GM19452 (cell line): Measurements from ENCODE around the gene NUP98.
"Not testable (repeated sequence)": the region's sequence is repeated elsewhere in the genome, so short reads cannot be mapped to it uniquely, and the experiment has no call there.

ENCODE experiments used
- ATAC-seq: cut with Tn5 transposase; IDR thresholded peaks from one replicate; pipeline ENCODE4 v1.9.1; 2021; ENCODE audit not compliant: unreplicated experiment

Gene NUP98

DNA sequence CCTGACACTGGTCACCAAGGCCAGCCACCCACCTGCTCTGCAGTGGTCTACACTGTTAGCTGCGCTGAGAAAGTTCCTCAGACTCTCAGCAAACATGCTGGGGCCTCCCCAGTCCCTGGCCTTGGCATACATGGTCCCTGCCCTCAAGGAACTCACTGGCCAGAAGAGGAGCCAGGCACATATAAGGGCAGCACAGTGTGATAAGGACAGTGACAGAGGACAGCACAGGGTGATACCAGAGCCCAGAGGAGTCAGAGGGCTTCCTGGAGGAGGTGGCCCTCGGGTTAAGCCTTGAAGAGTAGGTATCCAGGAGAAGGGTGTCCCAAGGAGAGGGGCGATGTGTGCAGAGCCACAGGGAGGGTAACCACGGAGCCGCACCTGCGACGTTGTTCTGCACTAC is 151.8 kb downstream of the NUP98 start:
- no peak for ATAC-seq

DNA sequence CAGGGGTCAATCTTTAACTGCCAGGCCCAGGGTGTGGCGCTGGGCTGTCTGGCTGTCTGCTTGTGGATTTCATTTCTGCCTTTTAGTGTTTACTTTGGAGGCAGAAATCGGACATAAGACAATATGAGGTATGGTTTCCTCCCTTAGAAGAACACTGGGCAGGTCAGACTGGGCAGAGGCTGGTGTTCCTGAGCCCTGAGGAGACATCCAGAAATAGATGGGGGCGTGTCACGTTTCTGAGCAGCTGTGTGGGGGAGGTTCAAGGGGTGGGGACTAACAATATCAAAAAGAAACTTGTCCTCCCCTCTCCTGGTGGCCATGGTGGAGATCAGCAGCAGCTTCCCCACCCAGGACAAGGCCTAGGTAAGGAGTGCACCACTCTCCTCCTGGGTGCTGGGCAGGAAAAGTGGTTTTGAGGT is 152.5 kb downstream of the NUP98 start, which contains the start of gene ART1:
TSS of gene ART1 (plus strand) at position 312 of the 419 bp plus-strand sequence. CDS start 14,086 bp downstream, outside the sequence.
- no peak for ATAC-seq

GRCh38 chr11:3643102-3643546 is 154.2 kb downstream of the NUP98 start:
- not testable (repeated sequence) for ATAC-seq

DNA sequence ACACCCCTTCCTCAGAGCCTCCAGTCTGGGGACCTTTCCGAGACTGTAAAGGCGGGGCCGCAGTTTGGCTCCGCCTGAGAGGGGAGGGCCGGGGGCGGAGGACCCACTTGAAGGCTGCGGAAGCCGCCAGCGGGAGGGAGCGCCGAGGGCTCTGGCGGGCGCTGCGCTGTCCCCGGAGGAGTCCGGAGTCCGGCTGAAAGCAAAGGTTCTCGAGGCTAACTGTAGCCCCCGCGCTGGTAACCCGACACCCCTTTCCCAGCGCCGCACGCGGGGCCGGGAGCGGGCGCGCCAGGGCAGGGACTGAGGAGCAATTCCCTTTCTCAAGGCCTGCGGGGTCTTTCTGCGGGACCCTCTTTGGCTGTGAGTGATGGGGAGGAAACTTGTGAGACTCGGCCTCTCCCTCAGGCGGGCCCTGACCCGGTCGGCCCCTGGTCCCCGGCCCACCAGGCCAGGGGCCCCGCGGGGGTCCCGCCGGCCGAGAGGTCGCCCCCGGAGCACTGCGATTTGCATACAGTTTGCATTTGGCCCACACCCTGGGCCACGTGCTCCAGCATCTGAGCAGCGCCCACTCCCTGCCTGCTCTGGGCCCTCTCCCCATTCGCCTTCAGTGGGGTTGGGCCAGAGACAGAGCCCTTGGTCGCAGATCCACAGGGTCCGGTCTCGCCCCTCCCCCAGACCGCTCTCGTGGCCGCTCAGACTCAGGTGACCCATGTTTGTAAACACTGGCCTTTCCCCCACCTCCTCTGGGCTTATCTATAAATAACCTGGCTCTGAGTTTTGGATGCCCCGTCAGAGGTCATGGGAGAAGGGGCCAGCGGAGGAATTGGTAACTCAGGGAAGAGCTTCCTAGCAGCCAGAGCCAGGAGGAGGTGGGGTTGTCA is 155.0 kb downstream of the NUP98 start:
- no peak for ATAC-seq

GRCh38 chr11:3641701-3642070 is 155.7 kb downstream of the NUP98 start, which contains the start of gene ART5:
Gene ART5, minus strand, starts transcription at chr11:3641992. Its CDS starts 130 bp downstream, at chr11:3641862.
- ATAC-seq = no peak

DNA sequence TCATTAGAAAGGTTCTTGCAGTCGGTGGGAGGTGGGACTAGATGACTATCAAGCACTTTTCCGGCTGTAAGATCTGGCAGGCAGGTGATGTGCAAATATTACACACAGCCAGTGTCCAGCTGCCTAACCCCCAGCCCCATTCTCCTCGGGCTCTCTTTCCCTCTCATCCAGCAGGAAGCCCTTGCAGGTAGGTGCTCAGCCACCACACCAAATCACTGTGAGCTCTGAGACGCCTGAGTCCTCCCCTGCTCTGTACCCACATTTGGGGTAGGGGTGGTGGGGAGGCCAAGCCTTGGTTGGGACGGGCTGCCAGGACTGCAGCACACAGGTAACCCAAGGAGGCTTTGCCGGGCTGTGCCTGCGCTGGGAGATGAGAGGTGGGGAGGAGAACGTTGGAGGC is 156.2 kb downstream of the NUP98 start:
- no peak for ATAC-seq

GRCh38 chr11:3639841-3640240 is 157.5 kb downstream of the NUP98 start:
- ATAC-seq = no peak

GRCh38 chr11:3638513-3638912 is 158.8 kb downstream of the NUP98 start:
- ATAC-seq = no peak

DNA sequence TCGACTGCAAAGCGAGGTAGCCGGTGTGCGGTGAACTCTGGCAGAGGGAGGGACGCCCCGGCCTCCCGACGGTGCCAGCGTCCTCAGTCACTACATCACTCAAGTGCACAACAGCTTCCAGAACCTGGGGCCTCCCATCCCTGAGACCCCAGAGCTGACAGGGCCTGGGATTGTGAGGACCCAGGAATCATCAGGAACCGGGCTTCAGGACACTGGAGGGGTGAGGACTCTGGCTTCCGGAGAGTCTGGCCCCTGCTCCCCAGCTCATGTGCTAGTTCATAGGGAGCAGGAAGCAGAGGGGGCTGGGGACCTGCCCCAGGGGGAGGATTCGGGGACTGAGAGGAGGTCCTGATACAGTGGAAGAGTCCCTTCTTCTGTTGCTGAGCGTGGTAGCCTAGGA is 160.2 kb downstream of the NUP98 start:
- no peak for ATAC-seq

DNA sequence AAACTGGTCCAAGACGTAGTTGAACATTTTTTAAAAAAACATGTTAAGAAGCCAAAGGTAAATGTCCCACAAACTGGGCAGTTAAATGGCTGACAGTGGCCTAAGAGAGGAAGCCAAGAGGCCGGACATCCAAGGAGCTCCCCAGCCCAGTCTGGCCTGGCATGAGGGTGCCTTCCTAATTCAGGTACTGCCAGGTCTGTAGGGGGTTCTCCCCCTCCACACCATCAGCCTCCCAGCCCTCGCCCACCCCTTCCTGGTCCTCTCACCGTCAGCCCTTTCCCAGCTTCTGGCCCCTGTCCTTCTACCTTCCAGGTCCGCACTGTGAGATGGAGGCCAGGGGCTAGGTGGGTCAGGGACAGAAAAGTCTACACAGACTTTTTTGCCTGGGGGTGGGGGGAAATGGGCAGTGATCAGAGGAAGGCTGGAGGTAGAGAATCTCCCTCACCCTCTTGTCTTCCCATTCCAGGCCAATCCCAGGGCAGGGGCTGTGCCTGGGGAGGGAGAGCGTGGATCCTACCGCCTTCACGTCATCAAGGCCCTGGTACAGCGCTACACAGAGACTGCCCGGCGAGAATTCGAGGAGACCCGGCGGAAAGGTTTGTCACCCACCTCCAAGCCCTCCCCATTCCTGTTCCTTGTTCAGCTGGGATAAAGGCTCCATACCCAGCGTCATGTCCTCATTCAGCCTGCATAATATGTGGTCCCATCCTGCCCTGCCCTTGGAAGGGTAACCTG is 161.5 kb downstream of the NUP98 start:
- ATAC-seq = no peak

- ATAC-seq = no peak
These were observed 165.2 kb downstream of the NUP98 start for GRCh38 chr11:3632070-3632660.

DNA sequence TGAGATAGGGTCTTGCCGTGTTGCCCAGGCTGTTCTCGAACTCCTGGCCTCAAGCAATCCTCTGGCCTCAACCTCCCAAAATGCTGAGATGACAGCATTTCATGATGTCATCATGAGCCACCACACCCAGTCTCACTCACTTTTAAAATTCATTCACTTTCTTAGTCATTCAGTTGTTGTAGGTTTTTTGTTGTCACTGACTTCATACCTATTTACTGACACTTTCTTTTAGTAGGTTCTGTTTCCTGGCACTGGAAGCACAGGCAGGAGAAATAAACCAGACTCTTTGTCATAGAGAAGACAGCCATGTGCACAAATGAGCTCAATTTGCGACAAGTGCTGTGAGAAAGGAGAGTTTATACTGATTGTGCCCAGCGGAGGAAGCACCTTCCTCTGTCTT is 166.0 kb downstream of the NUP98 start:
- ATAC-seq = no peak

GRCh38 chr11:3627291-3627690 is 170.1 kb downstream of the NUP98 start:
- ATAC-seq = no peak

- ATAC-seq = no peak
These were observed 170.9 kb downstream of the NUP98 start for GRCh38 chr11:3626250-3626960.
